NCI-H2029 (cell line): ENCODE measurements around the gene GCFC2.

Source experiments
- DNase-seq: peaks from one replicate; lab custom pipeline; 2025; lab: John Stamatoyannopoulos, UW

Gene GCFC2

DNA sequence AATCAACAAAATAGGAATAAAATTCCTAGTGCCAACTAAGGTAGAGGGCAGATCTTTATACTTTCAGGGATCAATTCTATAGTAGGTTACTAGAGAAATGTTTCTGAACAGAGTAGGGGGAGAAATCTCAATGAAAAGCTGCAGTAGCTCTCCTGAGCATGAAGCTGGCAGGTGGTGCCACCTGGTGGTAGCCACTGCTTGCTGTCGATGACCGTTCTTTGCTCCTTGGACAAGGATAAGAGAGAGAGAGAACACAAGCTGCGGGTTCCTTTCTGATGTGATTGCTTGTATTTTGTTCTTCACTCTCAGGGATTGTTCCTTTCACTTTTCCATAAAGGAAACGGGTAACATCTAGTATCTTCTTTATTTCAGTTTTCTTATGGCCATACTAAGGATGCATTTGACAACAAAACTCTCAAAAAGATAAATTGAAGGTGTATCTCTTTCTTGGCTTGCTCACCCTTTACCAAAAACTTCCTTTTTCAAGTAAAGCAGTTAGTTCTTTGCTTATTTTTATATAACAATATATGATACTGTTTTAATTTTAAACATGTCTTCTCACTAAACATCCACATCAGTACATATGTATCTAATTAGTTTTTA lies 82.7 kb downstream of the GCFC2 start:
- DNase-seq = peak; percentile 28

DNA sequence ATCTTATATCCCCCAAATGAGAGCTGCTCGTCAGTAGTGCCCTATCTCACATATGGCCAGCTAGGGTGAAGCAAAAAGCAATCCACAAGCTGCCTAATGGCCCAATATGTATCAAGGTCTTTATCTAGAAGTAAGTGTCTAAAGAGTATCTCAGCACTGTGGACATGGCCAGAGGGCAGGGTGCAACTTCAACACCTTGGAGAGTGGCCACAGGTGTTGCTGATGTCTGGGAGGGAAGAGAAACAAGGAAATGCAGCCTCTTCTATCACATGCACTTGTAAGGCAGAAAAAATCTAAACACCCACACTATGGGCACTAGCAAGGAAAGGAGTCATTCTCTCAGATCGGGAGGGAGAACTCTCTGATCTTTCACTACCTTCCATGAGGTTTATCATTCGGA lies 87.8 kb downstream of the GCFC2 start:
- DNase-seq = no peak

DNA sequence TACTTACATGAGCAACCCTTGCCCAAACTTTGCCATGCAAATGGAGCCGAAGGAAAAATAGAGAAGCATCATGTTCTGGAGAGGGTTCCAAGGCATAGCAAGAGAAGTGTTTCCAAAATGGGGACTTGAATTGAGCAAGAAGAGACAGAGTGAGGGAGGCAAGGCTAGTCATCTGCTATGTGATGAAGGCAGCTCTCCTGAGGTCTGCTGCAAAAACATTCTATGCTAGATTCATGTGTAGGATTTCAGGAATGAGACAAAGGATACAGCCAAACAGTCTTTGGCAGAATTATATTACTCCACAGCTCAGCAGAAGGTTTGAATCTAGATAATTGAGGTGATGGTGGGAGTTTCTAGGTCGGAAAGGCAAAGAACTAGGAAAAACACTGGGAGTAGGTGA lies 88.2 kb downstream of the GCFC2 start:
- no peak for DNase-seq

DNA sequence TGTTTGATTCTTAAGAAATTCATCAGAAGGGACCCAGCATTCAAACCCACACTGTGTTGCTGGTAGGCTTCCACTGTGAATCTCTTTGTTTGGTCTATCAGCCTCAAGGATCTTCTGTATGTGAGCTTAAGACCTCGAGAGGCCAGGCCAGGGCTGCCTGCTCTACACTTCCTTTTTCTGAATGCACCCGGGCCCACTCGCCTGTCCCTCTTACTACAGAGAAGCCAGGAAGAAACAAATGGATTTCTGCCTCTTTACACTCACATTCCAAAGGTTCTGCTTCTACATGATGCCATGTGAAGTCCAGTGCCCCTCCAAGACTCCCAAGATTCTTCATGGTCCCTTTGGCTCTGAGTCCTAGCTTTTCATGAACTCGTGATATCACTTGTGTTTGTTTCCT lies 89.5 kb downstream of the GCFC2 start:
- no peak for DNase-seq

DNA sequence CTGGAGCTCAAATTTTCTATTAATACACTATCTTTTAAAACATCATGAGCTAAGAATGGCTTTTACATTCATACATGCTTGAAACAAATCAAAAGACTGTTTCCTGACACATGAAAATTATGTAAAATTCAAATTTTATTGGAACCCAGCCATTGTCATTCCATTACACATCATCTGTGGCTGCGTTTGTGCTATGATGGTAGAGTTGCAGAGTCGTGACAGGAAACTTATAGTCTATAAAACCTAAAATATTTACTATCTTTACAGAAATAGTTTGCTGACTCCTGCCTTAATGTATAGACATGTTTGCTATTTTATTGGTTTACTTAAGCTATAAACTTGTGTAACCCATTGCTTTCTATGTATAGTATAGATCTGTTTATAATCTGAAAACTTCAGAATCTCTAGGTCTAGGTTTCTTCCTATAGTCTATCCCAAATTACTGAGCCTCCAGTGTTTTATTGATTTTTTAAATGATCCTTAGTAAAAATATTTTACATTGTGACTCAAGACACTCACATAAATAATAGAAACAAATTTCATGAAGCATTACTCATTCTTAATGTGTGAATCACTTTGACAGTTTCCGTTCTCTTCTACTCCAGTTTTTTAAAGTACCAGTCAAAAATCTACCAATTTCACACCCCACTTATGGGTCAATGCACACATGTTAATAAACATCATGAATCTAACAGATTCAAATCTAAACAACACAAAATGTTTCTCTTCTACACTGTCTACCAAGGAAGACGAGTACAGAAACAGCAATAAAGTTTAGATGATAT lies 90.6 kb downstream of the GCFC2 start:
- DNase-seq = no peak

DNA sequence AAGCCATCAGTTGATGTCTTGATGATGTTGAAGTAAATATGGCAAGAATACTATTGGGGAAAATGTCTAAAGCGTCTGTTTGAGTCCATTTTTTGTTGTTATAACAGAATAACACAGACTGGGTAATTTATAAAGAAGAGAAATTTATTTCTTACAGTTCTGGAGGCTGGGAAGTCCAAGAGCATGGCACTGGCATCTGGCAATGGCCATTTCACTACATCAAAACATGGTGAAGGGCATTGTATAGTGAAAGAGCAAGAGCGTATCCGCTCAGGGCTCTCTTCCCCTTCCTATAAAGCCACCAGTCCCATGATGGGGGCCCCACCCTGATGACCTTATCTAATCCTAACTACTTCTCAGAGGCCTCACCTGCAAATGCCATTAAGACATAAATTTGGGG lies 93.8 kb downstream of the GCFC2 start:
- no peak for DNase-seq

DNA sequence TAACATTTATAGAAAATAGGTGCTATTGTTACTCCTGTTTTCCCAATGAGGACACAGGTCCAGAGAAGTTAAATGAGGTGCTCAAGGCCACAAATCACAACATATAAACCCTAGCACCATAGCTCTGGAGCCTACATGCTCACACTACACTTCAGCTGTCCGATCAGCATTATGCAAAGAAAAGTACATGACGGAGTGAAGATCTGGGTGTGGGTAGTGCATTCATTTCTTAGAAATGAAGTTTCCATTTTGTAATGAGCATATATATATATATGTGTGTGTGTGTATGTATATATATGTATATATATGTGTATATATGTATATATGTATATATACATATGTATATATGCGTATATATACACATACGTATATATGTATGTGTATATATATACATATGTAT lies 94.3 kb downstream of the GCFC2 start:
- DNase-seq = no peak

DNA sequence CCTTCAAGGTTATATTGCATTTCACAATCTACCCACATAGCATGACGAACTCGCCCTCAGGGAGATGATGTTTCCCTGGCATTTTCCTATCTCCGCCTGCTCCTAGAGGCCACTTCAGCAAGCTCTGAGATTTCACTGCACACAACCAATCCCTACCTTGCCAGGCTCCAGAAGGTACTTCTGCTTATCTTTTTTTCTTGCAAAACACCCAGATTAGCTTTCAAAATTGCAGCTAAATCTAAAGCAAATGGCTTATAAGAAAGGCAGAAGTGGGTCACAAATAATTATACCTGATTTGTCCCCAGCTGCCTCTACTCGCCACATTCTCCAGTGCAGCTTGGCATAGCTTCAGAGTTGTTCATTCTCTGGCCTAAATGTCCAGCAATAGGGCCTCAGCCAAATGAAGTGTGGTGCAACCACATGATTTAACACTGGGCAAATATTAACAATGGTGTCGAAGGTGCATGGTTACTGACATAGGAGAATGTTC lies 96.5 kb downstream of the GCFC2 start:
- DNase-seq = no peak

DNA sequence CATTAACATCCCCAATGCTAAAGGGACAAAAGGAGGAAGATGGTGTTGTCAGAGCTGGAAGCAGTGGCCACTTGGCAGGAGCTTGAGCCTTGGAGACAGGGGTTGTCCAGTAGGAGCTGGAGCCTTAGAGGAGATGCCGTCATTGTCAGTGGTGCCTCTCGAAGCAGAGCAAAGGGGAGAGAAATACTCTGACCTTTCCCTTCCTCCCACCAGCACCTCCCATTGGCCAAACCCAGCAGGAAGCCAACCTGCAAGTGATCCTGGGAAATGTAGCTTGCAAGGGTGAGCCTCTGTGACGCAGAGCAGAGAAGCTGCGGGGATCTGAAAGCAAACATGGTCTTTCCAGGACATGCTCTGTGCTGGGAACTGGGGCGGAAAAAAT lies 97.9 kb downstream of the GCFC2 start:
- no peak for DNase-seq
